HuH-7.5 (cell line): ENCODE data around the gene VPS54.
A peak's percentile ranks its signal among the peaks of the same experiment; 100 is the strongest.
"Not testable (repeated sequence)": the region's sequence is repeated elsewhere in the genome, so short reads cannot be mapped to it uniquely, and the experiment has no call there.

ENCODE experiments used
- DNase-seq: peaks from one replicate; pipeline ENCODE4 v3.0.0; 2011; ENCODE audit warnings: low spot score

VPS54 gene

DNA sequence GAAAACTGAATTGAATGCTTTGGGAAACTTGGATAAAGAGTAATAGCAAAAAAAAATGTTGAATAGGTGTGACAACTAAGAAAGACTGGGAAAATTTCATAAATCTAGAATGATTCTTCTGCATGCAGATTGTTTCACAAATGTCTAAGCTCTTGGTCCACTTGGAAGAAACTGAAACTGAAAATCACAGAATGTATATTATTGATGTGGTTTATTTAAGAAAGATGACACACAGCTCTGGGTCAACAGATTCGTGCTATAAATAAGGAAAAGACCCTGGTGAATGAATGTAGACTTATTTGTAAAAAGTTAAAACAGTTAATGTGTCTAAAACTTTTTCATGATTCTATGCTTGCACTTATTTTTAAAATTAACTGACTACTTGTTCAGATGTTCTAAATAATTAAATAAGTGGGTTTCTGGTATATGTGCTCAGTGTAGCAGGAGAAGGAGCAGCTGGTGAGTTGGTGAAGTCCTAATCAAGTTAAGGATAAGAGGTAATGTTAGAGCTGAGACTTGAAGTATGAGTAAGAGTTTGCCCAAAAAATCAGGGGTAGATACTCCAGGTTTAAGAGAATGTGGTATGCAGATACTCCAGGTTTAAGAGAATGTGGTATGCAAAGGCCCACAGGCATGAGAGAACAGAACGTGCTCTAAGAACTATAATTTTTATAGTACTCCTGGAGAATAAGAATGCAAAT lies 153.1 kb downstream of the VPS54 start:
- no peak for DNase-seq

DNA sequence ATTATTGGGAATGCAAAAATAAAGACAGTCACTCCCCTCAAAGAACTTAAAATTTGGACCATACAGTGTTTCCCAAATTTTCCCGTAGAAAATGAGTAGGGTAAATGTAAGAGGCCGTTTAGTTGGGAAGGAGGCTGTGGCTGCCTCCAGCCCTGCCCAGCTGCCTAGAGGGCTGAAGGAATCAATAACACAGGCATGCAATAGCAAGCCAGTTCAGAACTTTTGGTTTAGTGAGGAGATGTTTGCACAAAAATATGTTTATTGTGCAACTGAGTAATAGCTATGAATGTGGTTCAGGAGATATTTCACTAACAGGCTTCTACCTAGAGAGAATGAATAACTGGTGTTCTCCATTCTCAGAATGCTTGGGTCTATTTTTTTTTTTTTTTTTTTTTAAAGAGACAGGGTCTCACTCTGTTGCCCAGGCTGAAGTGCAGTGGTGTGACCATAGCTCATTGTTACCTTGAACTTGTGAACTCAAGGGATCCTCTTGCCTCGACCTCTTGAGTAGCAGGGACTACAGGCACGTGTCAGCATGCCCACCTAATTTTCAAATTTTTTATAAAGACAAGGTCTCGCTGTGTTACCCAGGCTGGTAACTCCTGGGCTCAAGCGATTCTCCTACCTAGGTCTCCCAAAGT lies 153.9 kb downstream of the VPS54 start:
- peak; percentile 21 for DNase-seq

DNA sequence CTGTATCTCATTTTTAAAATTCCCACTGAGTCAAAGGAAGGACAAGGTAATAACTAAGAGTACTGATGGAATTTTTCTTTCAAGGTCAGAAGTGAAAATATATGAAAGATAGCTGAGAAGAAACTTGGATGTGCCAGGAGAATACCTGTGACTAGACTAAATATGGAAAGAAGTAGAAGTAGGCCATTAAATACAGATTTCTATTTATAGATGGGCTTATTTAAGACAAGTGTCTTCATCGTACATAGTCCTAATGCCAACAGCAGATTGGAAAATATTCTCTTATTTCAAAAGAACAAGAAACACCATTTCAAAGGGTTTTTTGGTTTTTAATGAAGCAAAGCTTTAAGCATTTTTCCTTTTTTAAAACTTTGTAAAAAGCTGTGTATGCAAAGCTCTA lies 155.5 kb downstream of the VPS54 start:
- no peak for DNase-seq

DNA sequence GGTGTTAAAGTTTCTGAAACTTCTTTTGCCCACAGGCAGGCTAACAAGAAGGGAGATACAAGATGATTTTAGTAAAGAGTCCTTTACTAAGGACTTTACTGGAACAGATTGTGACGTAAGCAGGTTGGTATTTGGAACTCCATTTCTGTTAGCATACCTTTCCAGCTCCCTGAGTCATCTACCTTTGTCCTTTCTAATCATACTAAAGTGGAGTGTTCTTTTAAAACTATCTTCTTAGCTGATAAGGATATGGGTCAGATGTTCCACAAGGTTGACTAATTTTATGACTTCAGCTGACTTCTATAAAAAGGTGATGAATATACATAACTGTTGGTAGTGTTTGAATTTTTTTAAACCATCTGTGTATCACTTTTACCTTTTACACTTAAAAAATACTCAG lies 156.4 kb downstream of the VPS54 start:
- no peak for DNase-seq

DNA sequence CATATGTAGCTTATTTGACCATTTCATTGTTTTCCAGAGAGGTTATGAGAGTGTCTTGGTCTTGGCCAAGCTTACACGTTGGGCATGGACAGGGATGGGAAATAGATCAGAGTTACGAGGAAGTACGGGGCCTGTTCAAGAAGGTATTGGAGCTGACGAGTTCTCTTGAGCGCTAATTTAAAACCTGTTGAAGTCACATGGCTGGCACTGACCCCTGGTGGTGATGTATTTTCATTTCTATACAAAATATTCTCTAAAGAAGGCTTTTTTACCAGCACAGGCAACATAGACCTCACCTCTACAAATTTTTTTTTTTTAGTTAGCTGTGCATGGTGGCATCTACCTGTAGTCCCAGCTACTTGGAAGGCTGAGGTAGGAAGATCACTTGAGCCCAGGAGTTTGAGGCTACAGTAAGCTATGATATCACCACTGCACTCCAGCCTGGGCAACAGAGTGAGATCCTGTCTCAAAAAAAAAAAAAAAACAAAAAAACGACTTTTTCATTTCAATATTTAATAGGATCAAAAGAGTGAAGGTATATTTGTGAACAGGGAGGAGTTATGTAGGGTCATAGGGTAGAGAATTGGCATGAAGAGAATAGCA lies 157.9 kb downstream of the VPS54 start:
- no peak for DNase-seq

DNA sequence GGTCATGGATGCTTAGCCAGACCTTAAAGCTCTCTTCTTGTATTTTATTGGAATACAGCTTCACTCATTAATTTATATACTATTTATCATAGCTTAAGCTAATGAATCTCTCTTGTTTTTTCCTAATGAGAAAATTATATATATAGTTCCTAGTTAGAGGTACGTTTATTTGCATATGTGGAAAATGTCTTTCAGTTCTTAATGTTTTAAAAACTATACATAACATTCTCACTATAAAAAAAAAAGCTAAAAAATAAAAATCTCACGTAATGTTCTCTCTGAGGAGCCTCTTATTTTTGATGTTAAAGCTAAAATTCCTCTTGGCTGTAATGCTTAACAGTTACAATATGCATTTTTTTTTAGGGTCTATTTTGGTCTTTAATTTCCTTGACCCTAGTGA lies 160.9 kb downstream of the VPS54 start:
- no peak for DNase-seq

DNA sequence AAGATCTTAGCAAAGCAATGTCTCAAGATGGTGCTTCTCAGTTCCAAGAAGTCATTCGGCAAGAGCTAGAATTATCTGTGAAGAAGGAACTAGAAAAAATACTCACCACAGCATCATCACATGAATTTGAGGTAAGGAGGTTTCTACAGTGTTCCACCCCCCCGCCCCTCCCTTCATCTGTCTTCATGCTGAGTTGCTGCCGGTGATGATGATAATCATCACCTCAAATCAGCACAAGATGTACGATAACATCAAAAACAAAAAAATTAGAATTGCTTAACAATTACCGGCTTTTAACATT lies 163.0 kb downstream of the VPS54 start:
- DNase-seq = no peak

DNA sequence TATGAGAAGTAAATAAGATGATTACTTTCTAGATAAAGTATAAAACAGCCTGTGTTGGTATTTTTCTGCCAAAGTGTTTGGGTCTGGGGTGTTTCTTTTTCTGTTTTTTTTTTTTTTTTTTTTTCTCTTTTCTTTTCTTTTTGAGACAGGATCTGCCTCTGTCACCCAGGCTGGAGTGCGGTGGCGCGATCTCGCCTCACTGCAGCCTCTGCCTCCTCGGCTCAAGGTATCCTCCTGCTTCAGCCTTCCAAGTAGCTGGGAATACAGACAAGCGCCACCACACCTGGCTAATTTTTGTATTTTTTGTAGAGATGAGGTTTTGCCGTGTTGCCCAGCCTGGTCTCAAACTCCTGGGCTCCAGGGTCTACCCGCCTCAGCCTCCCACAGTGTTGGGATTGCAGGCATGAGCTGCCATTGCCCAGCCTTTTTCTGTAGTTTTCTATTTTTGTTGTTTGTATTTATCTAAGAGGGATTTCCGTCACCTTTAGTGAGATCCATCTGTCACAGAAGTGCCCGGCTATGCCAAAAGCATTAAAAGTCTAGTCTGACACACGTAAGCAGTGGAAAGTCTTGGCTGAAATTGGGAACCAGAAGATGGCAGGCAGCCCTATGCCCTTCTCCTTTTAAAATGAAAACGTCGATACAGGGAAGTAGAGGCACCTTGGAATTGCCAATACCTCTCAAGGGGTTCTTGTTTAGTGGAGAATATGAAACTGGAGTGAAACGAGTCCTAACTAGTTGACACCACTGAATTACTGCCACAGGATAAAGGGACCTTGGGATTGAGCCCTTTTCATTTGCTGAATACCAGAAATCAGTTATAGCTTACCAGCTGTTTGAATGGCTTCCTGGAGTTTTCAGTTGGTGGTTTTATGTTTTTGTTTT lies 163.6 kb downstream of the VPS54 start:
- DNase-seq = no peak

DNA sequence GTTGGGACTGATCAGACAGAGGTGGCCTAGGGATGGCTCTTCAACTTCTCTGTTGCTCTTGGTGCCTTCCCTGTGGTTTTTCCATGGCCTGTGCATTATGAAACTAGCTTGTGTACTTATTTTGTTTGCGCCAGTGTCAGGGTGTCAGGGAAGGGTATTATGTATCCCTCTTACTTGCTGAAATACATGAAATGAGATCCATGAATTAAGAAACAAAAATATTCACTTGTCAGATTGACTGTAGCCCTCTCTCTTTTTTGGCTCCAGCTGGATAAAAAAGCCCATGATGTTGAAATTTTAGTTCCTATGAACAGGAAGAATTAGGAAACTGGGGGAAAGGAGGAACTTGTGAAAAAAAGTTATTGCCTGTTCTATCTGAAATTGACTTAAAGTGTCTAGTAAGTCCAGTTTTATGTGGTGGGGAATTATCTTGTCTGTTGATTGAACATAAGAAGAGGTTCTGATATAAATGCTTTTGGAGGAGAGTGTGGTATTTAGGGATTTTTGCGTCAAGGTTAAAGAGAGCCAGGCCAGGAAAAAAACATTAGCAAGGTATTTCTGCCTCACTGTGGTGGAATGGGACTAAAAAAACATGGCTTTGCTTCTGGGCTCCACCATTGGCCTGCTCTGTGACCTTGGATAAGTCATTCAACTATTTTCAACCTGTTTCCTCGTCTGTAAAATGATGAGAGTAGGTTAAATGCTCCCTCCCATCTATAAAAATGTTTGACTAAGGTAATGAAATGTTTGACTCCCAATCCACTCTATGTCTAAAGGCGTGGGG lies 165.5 kb downstream of the VPS54 start:
- no peak for DNase-seq

DNA sequence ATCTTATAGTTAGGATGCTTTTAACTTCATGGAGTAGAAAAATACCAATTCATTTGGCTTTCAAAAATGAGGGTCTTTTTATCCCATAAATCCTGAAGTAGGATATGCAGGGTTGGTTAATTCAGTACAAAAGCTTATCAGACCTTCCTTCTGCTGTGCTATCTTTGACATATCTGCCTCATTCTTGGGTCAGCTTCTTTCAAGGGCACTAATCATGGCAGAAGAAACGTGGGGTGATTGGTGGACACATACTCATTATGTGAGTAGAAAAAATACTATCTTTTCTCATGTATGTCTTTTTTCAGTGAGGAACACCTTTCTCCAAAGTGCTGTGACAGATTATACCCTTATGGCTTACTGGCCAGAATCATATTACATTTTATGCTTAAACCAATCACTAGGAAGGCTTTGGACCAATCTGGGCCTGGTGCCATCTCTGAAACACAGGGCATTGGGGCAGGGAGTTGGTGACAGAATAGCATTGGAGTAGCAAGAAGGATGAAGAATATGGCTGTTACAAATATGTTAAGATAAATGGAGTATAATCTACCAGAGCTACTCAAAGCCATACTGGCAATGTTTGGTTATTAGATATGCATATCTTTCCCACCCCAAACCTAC lies 167.4 kb downstream of the VPS54 start:
- no peak for DNase-seq

DNA sequence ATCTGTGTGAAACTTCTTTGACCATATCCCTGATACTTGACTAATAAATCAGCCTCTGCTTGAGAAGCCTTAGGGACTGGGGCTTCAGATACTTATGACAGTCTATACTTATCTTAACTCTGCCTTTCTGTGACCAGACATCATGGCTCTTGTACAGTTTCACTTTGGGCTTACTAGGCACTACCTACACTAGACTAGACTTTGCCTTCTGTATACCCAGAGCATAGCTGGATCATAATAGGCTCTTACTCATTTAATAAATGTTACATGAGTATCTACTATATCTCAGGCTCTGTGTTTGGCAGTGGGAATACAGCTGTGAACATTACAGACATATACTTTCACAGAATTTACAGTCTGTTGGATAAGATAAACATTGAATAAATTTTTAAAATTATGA lies 168.6 kb downstream of the VPS54 start:
- DNase-seq = no peak

DNA sequence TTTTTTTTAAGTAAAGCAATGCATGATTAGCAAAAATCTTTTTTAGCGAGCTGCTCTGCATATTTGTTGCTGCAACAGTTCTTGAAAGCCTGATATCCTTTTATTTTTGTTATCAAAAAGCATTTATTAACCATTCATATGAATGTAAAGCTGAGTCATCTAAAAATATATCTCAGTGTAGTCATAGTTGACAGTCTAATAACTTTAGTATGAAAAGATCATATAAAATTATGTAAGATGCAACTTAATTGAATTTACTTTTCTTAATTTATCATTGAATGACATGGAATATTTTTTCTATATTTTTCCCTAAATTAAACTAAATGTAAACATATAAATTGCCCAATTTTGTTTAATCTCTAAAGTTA lies 169.0 kb downstream of the VPS54 start:
- no peak for DNase-seq

DNA sequence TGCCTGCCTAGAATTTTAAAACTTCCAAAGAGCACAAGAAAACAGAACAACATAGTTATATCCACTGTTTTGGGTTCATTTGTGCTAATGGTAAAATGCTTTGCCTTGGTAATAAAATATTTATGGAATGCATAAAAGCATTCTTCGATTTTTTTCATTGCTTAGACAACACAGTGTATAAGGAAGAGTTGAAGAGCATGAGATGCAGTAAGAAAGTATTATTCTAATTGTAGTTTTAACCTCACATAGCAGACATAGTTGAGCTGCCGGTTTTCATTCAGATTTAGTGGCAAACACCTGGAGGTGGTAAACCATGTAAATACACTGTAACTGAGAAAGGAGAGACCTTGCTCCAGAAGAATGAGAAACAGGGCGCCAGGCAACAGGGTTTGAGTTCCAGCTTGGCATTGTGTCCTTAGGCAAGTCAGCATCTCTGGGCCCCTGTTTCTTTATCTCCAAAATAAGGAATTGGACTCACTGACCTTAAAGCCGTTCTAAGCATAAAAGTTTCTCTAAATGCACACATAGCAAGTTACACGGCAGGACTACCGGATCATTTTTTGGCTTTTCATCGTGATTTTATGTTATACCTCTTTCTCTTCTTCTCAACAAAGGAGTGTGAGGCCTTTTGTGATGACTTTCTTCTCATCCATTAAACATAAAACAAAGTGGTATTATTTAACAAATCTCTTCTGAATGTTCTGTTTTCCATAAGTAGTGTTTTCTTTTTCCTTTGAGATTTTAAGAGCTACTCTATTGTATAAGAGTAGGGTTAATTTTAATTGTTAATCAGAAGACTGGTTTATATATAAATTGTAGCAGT lies 169.6 kb downstream of the VPS54 start:
- no peak for DNase-seq

DNA sequence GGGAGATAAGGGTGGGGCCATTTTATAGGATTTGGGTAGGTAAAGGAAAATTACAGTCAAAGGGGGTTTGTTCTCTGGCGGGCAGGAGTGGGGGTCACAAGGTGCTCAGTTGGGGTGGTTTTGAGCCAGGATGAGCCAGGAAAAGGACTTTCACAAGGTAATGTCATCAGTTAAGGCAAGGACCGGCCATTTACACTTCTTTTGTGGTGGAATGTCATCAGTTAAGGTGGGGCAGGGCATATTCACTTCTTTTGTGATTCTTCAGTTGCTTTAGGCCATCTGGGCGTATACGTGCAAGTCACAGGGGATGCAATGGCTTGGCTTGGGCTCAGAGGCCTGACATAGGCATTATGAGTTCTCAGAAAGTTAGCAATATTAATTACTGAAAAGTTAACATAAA lies 171.7 kb downstream of the VPS54 start:
- DNase-seq = not testable (repeated sequence)

DNA sequence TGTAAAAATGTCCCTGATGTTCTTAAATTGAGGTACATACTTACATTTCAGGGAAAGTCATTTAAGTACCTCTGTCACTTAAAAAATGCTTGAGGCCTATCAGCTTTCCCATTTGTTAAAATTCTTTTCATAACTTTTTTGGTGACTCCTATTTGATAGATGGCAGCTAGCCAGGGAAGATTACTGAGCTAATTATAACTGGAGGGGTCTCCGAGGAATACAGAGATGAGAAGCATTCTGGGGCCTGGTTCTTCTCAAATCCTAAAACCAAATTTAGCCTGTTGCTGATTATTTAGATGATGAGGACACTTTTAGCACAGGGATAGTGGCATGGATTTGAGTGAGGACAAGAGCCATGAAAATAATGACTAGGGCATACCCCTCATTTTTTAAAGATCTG lies 172.7 kb downstream of the VPS54 start:
- DNase-seq = no peak

DNA sequence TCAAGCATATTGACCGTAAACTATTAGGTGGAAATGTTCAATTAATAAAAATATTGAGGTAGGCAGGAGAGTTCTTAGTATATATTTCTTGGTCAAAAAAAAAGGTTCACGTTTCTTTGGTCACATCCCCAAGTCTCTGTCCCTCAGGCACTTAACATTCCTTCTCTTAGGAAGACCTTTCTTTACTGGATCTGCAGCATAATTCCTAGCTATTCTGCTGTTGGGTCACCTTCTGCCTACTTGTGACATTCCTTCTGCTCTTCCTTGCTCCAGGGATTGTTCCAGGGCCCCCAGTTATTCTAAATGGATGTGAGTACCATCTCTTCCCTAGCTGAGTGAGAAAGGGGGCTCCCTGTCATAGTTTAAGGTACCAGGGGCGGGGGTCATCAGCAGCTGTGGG lies 173.4 kb downstream of the VPS54 start:
- DNase-seq = no peak

DNA sequence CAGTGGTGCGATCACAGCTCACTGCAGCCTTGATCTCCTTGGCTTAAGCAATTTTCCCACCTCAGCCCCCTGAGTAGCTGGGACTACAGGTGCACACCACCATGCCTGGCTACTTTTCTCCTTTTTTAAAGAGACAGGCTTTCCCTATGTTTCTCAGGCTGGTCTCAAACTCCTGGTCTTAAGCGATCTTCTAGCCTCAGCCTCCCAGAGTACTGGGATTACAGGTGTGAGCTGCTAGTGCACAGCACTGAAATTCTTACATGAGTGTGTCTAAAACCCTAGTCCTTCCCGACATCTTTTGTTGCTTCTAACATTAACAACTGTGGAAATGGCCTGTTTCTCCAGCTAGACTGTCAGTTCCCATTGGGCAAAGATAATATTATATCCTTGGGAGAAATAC lies 174.6 kb downstream of the VPS54 start:
- no peak for DNase-seq

DNA sequence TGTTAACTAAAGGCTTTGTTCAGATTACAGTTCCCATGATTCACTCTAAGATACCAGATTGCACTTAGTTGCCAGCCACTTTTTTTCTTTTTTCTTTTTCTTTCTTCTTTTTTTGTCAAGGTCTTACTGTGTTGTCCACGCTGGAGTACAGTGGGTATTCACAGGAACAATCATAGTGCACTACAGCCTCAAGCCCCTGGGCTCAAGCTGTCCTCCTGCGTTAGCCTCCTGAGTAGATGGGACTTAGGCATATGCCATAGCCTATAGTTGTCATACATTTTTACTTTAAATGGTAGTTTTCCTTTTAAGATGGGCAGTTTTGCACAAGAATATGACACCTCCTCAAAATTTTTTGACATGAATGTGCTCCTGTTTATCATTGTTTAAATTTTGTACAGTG lies 175.4 kb downstream of the VPS54 start:
- no peak for DNase-seq

DNA sequence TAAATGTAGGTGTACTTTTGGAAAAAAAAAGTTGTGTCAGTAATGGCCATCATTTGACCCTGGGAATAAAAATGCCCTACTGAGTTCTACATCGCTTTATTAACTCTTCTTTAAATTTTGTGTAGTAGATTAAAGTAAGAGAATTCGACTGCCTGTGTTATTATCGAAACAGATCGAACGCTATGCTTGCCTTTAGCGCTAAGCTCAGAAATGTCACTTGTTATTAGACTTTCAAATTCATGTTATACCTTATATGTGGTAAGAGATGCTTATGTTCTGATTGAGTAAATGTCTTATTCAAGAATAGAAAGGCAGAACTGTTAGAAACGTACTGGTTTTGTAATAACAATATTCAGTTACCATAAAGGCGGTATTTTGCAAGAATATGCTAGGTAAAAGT lies 176.1 kb downstream of the VPS54 start:
- DNase-seq = no peak

DNA sequence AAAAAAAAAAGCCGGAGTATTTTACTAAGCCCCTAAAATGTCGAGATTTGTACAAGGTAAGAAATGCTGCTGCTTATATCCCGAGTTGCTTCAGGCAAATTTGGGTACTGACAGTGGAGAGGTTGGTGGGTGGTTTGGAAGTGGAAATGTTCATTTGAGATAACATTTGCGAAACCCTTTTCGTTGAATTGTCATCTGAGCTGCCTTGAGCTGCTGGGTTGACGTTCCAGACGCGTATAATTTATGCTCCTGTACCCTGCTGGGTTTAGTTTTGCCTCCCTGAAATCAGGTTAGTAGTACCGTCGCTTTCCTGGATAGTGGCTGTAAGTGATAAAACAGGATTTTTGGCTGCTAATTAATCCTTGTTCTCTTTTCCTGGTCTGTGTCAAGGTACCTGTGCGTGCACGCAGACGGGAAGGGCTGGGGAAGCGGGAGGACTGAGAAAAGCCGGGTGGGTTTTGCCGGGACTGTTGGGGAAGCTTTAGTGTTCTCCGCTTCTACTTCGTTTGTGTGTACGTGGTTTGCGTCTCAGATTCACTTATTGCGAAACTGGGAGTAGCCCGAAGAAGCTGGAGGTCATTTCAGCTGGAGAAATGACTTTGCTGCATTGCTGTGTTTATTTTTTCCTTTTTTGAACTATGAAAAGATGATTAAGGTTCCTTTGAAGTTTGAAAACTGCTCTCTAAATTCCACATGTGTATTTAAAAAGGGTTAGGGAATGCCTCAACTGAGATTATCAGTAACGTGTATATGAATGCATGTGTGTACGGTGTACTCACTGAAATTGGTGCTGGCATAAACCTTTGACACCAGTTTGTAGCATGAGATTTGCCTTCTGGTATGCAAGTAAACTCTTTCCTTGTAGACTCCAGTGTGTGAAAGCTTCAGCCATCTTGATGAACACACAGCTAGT lies 176.8 kb downstream of the VPS54 start:
- DNase-seq = no peak
